Stimulated activated CD8-positive, alpha-beta memory T cell treated with anti-CD3 and anti-CD28 coated beads, Interleukin-15, amount 100 ng/mL, for 24 hours (primary cell): ENCODE data around the gene SZRD1.

ENCODE experiments used
- DNase-seq: peaks from one replicate; pipeline ENCODE4 v3.0.0-alpha.2; 2020; ENCODE audit warnings: low read depth

The SZRD1 gene

GRCh38 chr1:16440131-16440469 is 73.1 kb downstream of the SZRD1 start:
- no peak for DNase-seq

- peak; percentile 95 for DNase-seq
These were observed 73.6 kb downstream of the SZRD1 start, which contains the start of gene NECAP2 for GRCh38 chr1:16440470-16441281. Gene NECAP2, plus strand, starts transcription at chr1:16440724. Its CDS starts 38 bp downstream, at chr1:16440762.

- no peak for DNase-seq
These were observed 74.2 kb downstream of the SZRD1 start for GRCh38 chr1:16441282-16441665.

- DNase-seq, result no peak
These were observed 75.2 kb downstream of the SZRD1 start for GRCh38 chr1:16442265-16442664.

- no peak for DNase-seq
These were observed 75.9 kb downstream of the SZRD1 start for GRCh38 chr1:16442941-16443340.

GRCh38 chr1:16443975-16444770 is 77.1 kb downstream of the SZRD1 start:
- no peak for DNase-seq

- DNase-seq, result no peak
These were observed 78.0 kb downstream of the SZRD1 start for GRCh38 chr1:16445052-16445451.

- DNase-seq, result no peak
These were observed 79.1 kb downstream of the SZRD1 start for GRCh38 chr1:16446116-16446515.

GRCh38 chr1:16447641-16448040 is 80.6 kb downstream of the SZRD1 start:
- no peak for DNase-seq
